GM12878 (cell line): ENCODE data around the gene ECT2. TPM values are rescaled to one million over a fixed set of nuclear protein-coding genes. Genes with fewer than 3 reads are reported as not detected.

ENCODE experiments used
- BACH1 ChIP-seq: fragments of 450-650 bp; IDR thresholded peaks from 2 replicates; pipeline ENCODE4 v1.6.1; 2017; ENCODE audit warnings: mild to moderate bottlenecking, borderline replicate concordance
- CEBPB ChIP-seq, 2 experiments: fragments of 150-350 bp in 1 of 2; IDR thresholded peaks; 2 replicates each; pipeline ENCODE4 v1.6.1; 2012 to 2014; ENCODE audit warnings: low read depth in 2 of 2, low read length in 2 of 2, borderline replicate concordance in 1 of 2, inconsistent platforms in 1 of 2
- CREB1 ChIP-seq: IDR thresholded peaks from 2 replicates; pipeline ENCODE4 v1.6.1; 2012; ENCODE audit warnings: low read depth, mild to moderate bottlenecking, inconsistent platforms
- EZH2 ChIP-seq: IDR thresholded peaks from 2 replicates; pipeline ENCODE4 v1.6.1; 2012; ENCODE audit warnings: low read depth, mild to moderate bottlenecking, control low read depth, inconsistent platforms, low read length, borderline replicate concordance; ENCODE audit not compliant: control insufficient read depth
- HDAC6 ChIP-seq: fragments of 200-600 bp; sonication (generic); IDR thresholded peaks from one replicate; pipeline ENCODE4 v1.8.0; 2017; ENCODE audit warnings: antibody characterized with exemption; ENCODE audit not compliant: unreplicated experiment
- IRF4 ChIP-seq: IDR thresholded peaks from 2 replicates; pipeline ENCODE4 v1.6.1; 2011; ENCODE audit warnings: low read depth, low read length
- NBN ChIP-seq: fragments of 450-650 bp; IDR thresholded peaks from 2 replicates; pipeline ENCODE4 v1.6.1; 2016
- NFIC ChIP-seq: IDR thresholded peaks from 2 replicates; pipeline ENCODE4 v1.6.1; 2012; ENCODE audit warnings: low read depth, mild to moderate bottlenecking, inconsistent platforms, low read length, moderate library complexity
- NFYA ChIP-seq: IDR thresholded peaks from 2 replicates; pipeline ENCODE4 v1.6.1; 2011; ENCODE audit warnings: low read depth, mild to moderate bottlenecking, low read length, improper control_type of control experiment, borderline replicate concordance
- NFYB ChIP-seq: IDR thresholded peaks from 2 replicates; pipeline ENCODE4 v1.6.1; 2011; ENCODE audit warnings: low read depth, mild to moderate bottlenecking, low read length, improper control_type of control experiment, moderate library complexity; ENCODE audit not compliant: insufficient read depth
- POLR2AphosphoS2 ChIP-seq: IDR thresholded peaks from 2 replicates; pipeline ENCODE4 v1.6.1; 2011; ENCODE audit warnings: low read depth, mild to moderate bottlenecking, low read length, improper control_type of control experiment, moderate library complexity
- RB1 ChIP-seq: fragments of 450-650 bp; formaldehyde crosslinking; IDR thresholded peaks from 2 replicates; pipeline ENCODE4 v1.6.1; 2017; ENCODE audit warnings: mild to moderate bottlenecking, borderline replicate concordance
- RFX5 ChIP-seq: IDR thresholded peaks from 2 replicates; pipeline ENCODE4 v1.6.1; 2011; ENCODE audit warnings: low read depth, low read length, improper control_type of control experiment
- SREBF2 ChIP-seq: IDR thresholded peaks from 2 replicates; pipeline ENCODE4 v1.6.1; 2012; ENCODE audit warnings: mild to moderate bottlenecking, low read length
- polyA plus RNA-seq, 11 experiments: library from polyadenylated mRNA; depleted of rRNA in 4 of 11; unstranded in 6 of 11; stranded (reverse) in 5 of 11; fragments of >200 nt; fragmentation: Nextera tagmentation in 4 of 11; fragmentation: Illumina TruSeq in 1 of 11; extraction: Ambion mirVana in 4 of 11; extraction: Trizol in 1 of 11; gene quantifications; 1 replicate in 1 of 11; 2 replicates in 10 of 11; pipeline versions ENCODE4 v1.2.1 to v1.2.3, GENCODE V29; 2011 to 2016; ENCODE audit warnings: inconsistent platforms in 2 of 11, missing spikeins in 2 of 11, low read depth in 1 of 11
- total RNA-seq, 4 experiments: library from RNA; depleted of rRNA in 3 of 4; stranded (reverse); fragments of >200 nt in 3 of 4; fragmentation: Illumina TruSeq in 1 of 4; extraction: Trizol in 1 of 4; gene quantifications; 2 replicates each; pipeline versions ENCODE4 v1.2.1 to v1.2.3, GENCODE V29; 2013 to 2021
- TF ChIP-seq, protein P1 (sequence below): IDR thresholded peaks from 2 replicates; pipeline ENCODE4 v1.6.1; 2011; ENCODE audit warnings: low read depth, mild to moderate bottlenecking, low read length, moderate library complexity, borderline replicate concordance; ENCODE audit errors: extremely low read depth
- TF ChIP-seq, protein P2 (sequence below): fragments of 450-650 bp; IDR thresholded peaks from 2 replicates; pipeline ENCODE4 v1.6.1; 2014; ENCODE audit warnings: mild to moderate bottlenecking
- TF ChIP-seq, protein P3 (sequence below): fragments of 150-350 bp; IDR thresholded peaks from 2 replicates; pipeline ENCODE4 v1.6.1; 2016; ENCODE audit warnings: low read depth, low read length
- TF ChIP-seq, protein P4 (sequence below): fragments of 450-650 bp; IDR thresholded peaks from 2 replicates; pipeline ENCODE4 v1.6.1; 2017; ENCODE audit warnings: mild to moderate bottlenecking, low read depth, inconsistent platforms; ENCODE audit not compliant: poor library complexity, severe bottlenecking
- TF ChIP-seq, protein P5 (sequence below), 3 experiments: IDR thresholded peaks in 2 of 3; conservative IDR thresholded peaks in 1 of 3; 2 replicates each; pipeline ENCODE4 v1.5.1; 2011; ENCODE audit warnings: low read depth in 3 of 3, low read length in 3 of 3, mild to moderate bottlenecking in 3 of 3, control low read depth in 2 of 3, moderate library complexity in 2 of 3, inconsistent platforms in 1 of 3, mixed read lengths in 1 of 3; ENCODE audit not compliant: control insufficient read depth in 2 of 3, insufficient read depth in 1 of 3; ENCODE audit errors: extremely low read depth in 1 of 3

Gene ECT2
- total and polyA plus RNA-seq, 10 of the 15 experiments (the other 5 are each of a cell fraction or from before 2014, with no cell fraction given): 21.5 to 47.8 (median 38.2) TPM

DNA sequence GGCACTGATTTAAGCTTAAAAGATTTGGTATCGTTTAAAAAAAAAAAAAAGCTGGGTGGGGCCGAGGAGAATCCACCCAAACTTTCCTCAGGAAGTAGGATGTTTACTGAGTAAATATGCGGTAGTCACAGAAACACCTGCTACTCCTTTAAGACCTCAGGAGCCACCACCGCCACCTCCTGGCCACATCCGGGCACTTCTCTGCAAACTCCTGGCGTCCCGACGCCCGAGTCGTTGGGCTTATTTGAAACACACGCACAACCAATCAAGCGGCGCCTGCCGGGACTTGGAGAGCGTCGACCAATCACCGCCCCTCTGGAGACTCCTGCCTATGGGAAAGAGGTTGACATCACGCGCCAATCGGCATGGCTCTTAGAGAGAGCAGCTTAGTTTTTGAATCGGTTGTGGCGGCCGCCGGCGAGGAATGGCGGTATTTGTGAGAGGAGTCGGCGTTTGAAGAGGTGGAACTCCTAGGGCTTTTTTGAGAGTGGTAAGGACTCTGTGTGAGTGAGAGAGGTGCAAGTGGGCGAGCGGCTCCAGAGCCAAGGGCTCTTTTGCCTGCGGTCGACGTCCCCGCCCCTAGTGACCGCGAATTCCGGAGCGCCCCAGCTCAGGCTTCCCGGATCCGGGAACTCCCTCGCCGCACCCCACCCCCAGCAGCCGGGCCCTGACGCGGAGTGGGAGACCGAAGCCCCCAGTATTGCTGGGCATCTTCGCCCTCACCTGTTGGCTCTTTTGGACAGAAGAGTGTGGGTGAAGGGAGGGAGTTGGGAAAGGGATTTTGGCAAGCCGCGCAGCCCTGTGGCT is at the start of gene ECT2 (continued):
- TF ChIP-seq, protein P1, sequence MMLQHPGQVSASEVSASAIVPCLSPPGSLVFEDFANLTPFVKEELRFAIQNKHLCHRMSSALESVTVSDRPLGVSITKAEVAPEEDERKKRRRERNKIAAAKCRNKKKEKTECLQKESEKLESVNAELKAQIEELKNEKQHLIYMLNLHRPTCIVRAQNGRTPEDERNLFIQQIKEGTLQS: no peak
- peak; percentile 54; the same call in 1 of the 2 replicates for TF ChIP-seq RFX5
- no peak for TF ChIP-seq CEBPB (IDR thresholded peaks at IDR 0.05; ENCODE audit: borderline replicate concordance in 1 of 2, low read depth in 2 of 2, low read length in 2 of 2)
- peak; percentile 81 for TF ChIP-seq SREBF2
- TF ChIP-seq, protein P2, sequence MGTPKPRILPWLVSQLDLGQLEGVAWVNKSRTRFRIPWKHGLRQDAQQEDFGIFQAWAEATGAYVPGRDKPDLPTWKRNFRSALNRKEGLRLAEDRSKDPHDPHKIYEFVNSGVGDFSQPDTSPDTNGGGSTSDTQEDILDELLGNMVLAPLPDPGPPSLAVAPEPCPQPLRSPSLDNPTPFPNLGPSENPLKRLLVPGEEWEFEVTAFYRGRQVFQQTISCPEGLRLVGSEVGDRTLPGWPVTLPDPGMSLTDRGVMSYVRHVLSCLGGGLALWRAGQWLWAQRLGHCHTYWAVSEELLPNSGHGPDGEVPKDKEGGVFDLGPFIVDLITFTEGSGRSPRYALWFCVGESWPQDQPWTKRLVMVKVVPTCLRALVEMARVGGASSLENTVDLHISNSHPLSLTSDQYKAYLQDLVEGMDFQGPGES: peak; percentile 66; the same call in 1 of the 2 replicates
- TF ChIP-seq RB1: no peak
- TF ChIP-seq, protein P3, sequence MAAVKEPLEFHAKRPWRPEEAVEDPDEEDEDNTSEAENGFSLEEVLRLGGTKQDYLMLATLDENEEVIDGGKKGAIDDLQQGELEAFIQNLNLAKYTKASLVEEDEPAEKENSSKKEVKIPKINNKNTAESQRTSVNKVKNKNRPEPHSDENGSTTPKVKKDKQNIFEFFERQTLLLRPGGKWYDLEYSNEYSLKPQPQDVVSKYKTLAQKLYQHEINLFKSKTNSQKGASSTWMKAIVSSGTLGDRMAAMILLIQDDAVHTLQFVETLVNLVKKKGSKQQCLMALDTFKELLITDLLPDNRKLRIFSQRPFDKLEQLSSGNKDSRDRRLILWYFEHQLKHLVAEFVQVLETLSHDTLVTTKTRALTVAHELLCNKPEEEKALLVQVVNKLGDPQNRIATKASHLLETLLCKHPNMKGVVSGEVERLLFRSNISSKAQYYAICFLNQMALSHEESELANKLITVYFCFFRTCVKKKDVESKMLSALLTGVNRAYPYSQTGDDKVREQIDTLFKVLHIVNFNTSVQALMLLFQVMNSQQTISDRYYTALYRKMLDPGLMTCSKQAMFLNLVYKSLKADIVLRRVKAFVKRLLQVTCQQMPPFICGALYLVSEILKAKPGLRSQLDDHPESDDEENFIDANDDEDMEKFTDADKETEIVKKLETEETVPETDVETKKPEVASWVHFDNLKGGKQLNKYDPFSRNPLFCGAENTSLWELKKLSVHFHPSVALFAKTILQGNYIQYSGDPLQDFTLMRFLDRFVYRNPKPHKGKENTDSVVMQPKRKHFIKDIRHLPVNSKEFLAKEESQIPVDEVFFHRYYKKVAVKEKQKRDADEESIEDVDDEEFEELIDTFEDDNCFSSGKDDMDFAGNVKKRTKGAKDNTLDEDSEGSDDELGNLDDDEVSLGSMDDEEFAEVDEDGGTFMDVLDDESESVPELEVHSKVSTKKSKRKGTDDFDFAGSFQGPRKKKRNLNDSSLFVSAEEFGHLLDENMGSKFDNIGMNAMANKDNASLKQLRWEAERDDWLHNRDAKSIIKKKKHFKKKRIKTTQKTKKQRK: no peak
- peak; percentile 74 for TF ChIP-seq CREB1
- TF ChIP-seq, protein P4, sequence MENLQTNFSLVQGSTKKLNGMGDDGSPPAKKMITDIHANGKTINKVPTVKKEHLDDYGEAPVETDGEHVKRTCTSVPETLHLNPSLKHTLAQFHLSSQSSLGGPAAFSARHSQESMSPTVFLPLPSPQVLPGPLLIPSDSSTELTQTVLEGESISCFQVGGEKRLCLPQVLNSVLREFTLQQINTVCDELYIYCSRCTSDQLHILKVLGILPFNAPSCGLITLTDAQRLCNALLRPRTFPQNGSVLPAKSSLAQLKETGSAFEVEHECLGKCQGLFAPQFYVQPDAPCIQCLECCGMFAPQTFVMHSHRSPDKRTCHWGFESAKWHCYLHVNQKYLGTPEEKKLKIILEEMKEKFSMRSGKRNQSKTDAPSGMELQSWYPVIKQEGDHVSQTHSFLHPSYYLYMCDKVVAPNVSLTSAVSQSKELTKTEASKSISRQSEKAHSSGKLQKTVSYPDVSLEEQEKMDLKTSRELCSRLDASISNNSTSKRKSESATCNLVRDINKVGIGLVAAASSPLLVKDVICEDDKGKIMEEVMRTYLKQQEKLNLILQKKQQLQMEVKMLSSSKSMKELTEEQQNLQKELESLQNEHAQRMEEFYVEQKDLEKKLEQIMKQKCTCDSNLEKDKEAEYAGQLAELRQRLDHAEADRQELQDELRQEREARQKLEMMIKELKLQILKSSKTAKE: peak; percentile 49
- TF ChIP-seq, protein P5, sequence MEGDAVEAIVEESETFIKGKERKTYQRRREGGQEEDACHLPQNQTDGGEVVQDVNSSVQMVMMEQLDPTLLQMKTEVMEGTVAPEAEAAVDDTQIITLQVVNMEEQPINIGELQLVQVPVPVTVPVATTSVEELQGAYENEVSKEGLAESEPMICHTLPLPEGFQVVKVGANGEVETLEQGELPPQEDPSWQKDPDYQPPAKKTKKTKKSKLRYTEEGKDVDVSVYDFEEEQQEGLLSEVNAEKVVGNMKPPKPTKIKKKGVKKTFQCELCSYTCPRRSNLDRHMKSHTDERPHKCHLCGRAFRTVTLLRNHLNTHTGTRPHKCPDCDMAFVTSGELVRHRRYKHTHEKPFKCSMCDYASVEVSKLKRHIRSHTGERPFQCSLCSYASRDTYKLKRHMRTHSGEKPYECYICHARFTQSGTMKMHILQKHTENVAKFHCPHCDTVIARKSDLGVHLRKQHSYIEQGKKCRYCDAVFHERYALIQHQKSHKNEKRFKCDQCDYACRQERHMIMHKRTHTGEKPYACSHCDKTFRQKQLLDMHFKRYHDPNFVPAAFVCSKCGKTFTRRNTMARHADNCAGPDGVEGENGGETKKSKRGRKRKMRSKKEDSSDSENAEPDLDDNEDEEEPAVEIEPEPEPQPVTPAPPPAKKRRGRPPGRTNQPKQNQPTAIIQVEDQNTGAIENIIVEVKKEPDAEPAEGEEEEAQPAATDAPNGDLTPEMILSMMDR (IDR thresholded peaks at IDR 0.05 in 2 of 3, conservative IDR thresholded peaks at IDR 0.05 in 1 of 3; ENCODE audit: control insufficient read depth in 2 of 3, extremely low read depth in 1 of 3, insufficient read depth in 1 of 3, low read depth in 3 of 3, low read length in 3 of 3): peak; percentile 65 to 85 (median 76); a peak in 5 of 6 replicates
- no peak for TF ChIP-seq IRF4
- peak; percentile 63 for TF ChIP-seq NFYA
- TF ChIP-seq POLR2AphosphoS2: 0 out of 2 replicates have a peak, but pooled peaks have one; percentile 60
- TF ChIP-seq BACH1: no peak
- 0 out of 2 replicates have a peak, but pooled peaks have one; percentile 38 for TF ChIP-seq NBN
- peak; percentile 98 for TF ChIP-seq NFYB
- no peak for TF ChIP-seq EZH2
- TF ChIP-seq HDAC6: no peak
- no peak; the same call in 1 of the 2 replicates for TF ChIP-seq NFIC
